H1 (cell line): ENCODE measurements around the gene KRTAP4-12.

ENCODE experiments used
- EGR1 ChIP-seq: IDR thresholded peaks from 2 replicates; pipeline ENCODE4 v1.6.1; 2011; ENCODE audit warnings: low read depth, low read length, borderline replicate concordance
- EZH2 ChIP-seq: fragments of 200-600 bp; sonication (generic); IDR thresholded peaks from 2 replicates; pipeline ENCODE4 v1.7.1; 2012; ENCODE audit warnings: low read depth, mild to moderate bottlenecking, moderate library complexity, low read length, inconsistent platforms; ENCODE audit not compliant: severe bottlenecking

DNA sequence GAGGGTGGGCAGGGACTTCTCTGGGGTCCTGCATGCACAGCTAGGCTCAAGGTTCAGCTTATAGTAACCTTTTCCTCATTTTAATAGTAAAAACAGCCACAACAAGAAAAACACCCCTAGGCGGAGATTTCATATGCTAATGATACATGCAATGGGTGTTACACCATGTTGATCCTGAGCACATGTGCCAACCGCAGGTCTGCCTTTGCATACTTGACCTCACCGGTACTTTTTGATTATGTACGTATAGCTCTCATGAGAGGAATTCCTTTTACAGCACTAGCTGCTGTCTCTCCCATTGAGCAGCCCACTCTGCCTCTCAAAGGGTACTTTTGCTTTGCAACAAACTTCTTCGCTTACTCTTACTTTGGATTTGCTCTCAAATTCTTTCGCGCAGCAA, 27.9 kb downstream of the KRTAP4-12 start:
- TF ChIP-seq EZH2, result no peak
- TF ChIP-seq EGR1, result no peak
